CD4-positive, alpha-beta T cell treated with Interleukin-4 for 4 hours (primary cell): ENCODE results near the gene ALK.

Experiments
- DNase-seq: peaks from one replicate; pipeline ENCODE4 v3.0.0-alpha.2; 2020

ALK gene

DNA sequence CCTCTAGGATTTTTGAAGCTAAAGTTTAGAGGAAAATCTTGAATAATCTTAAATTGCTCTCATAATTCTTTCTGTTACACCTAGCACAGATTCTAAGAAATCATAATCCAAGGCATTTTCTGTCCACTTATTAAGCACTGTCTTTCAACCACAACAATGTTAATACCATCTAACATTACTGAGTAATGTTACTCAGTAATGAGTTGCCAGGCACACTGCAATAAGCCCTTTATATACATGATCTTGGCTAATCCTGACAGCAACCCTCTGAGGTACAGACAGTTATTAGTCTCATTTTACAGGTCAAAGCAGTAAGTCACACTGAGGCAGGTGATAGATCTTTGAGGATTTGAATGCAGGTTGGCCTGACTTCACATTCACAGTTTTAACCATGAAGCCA is 291.9 kb downstream of the ALK start:
- no peak for DNase-seq

DNA sequence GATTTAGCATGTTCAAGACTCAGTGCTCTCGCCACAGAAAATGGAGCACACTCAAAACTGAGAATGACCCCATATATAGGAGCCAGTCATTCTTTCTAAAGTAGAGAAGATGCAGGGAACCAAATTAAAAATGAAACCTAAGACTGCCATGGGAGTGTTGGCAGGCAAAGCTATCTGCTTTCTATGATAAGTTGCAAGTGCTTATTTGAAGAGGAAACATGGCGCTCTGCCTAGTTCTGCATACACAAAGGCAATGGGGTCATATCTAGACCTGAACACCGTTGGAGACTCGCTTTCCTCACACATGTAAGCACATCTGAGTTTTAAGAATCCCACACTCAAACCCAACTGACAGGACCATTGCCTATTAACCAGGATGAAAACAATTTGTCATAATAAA is 292.5 kb downstream of the ALK start:
- no peak for DNase-seq

DNA sequence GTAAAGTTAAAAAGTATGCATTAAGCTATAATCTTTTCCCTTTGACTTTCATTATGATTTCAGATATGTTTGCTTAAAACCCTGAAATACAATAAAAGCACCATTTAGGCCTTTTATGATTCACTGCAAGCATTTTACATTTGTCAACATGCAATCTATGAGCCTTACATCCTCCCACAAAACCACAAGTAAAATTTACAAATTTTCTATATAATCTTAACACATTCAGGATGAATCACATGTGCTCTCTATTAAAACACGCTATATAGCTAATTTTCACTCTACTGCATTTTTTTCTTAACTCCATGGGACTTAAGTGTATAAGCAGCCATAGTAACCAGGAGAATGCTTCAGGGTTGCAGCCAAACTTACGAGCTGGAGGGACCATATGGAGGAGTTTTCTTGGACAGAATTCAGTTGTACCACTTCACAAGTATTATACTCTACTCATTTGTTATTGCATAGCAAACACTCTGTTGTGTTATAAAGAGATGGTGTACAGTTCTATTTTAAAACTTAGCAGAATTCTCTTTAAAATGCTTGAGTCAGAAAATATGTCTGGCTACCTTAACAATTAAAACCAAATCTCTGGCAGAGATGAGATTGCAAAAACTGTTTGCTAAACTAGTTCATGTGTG is 293.2 kb downstream of the ALK start:
- no peak for DNase-seq

DNA sequence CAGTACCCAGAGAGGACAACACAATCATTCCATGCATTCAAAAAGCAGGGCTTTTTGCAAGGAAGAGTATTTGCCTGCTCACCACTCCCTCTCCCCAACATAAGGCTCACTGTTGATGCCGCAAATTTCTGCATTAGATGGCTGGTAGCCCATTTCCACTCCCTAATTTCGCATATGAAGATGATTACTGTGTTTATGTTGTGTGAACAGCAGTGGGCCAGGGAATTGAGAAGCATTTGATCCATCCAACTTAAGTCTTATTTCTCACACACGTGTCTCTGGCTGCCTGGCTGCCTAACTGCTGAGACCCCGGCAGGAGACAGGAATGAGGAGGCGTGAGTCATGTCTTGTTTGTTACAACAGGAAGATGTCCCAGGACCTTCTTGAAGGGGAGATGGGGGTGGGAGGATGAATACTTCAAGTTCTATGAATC is 294.1 kb downstream of the ALK start:
- no peak for DNase-seq

DNA sequence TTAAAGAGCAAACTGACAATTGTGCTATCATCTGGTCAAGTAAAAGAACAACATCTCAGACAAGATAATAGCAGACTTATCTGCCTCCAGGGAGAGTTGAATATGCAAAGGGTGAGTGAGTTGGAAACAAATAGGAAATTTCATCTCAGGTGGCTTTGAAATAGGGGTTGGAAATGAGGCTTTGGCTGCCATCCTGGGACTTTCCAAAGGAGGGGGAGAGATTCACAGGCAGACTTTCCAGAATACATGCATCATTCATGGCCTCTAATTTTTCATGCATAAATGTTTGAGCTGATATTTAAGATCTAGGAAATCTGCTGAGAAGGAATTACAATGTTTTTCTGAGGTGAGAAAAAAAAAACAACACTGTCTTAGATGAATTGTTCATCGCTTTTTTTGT is 300.5 kb downstream of the ALK start:
- no peak for DNase-seq

DNA sequence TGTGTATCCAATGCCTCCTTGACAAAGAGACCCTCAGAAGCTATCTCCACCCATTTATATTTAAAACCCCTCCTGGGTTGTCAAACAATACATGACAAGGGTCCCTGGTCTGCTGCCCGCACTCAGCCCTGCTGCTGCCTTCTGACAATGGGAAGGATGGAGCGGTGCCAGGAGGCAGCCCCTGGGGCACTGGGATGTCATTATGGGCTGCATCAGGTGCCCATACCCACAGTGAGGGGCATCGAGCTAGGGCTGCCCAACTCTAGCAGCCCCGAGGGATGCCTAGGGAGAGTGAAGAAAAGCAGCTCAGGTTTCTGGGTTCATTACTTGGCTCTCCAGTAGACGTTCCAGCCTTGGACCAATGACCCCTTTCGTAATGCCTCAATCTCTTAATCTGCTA is 301.7 kb downstream of the ALK start:
- DNase-seq, result no peak

DNA sequence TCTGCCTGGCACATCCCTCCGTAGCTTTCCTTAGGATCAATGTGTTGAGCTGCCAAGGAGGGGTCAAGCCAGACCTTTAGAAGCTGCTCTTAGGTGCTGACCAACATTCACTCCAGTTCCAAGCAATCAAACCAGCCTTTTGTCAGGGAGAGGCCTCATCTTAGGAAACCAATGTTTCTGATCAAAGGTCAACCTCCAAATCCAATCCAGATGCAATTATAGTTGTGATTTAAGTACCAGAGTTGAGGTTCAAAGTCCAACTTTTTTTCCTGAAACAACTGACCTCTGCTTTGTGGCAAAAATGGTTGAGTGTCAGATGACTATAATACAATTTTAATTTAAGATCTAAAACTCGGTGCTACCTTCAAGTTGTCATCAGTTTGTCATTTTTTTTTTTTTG is 303.4 kb downstream of the ALK start:
- DNase-seq, result no peak

DNA sequence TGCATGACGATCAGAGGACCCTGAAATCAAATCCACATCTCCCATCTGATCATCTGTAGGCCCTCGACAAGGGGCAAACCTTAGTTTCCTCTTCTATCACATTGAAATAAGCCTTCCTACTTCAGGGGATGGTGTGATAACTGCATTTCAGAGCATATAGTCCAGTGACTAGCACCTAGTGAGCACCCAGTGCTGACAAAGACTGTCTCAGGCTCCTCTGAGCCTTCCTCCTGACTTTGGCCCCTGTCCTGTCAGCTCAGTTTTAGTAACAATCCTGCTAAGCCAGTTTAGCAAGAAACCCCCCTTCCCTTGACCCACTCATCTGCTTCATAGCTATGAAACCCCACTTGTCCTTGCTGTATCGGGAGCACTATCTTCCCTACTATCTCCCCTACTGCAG is 304.0 kb downstream of the ALK start:
- no peak for DNase-seq

DNA sequence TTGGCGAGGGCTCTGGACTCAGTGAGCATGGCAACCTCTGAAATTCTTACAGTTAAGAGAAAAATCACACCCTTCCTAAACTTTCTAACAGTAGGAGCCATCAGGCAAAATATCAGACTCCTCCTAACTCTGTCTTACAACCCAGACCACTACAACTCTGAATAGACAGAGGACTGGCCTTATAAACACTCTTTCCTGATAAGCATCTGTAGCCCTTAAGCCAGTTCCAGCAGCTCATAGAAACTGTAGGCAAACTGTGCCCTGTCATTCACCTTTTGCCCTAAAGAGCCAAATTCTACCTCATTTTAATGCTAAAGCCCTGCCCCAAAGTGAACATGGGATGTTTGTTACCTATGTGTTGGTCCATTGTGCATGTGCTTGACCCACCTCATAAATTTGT is 304.8 kb downstream of the ALK start:
- no peak for DNase-seq

DNA sequence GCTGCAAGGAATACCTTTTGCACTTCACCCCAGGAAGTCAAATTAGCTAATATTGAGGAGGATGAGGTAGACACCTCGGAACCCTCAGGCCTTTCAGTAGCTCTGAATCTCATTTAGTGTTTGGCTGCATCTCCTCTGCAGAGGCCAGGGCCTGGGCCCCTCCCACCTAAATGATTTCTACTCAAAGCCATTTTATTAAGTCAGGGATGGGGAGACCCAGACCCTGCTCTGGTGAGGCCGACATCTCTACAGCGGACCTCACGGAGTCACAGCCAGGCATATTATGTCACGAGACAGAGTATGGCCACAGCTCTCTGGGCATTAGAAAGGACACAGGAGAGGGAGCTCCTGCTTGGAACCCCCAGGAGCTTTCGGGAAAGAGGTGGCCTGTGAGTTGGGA is 305.5 kb downstream of the ALK start:
- no peak for DNase-seq

DNA sequence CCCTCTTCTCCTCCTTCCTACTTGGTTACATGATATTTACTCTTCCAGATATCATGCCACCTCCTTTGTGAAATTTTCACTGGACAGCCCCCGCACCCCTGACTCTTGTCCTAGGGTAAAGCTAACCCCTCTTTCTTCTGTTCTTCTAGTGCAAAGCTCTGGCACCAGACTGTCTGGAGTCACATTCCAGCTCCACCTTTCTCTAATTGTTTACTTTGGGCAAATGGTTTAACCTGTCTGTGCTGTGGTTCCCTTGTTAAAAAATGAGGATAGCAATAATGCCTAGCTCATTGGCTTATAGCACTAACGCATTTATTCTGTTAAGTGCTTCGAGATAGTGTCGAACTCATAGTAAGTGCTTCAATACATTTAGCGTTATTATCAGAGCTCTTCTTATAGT is 306.2 kb downstream of the ALK start:
- no peak for DNase-seq

DNA sequence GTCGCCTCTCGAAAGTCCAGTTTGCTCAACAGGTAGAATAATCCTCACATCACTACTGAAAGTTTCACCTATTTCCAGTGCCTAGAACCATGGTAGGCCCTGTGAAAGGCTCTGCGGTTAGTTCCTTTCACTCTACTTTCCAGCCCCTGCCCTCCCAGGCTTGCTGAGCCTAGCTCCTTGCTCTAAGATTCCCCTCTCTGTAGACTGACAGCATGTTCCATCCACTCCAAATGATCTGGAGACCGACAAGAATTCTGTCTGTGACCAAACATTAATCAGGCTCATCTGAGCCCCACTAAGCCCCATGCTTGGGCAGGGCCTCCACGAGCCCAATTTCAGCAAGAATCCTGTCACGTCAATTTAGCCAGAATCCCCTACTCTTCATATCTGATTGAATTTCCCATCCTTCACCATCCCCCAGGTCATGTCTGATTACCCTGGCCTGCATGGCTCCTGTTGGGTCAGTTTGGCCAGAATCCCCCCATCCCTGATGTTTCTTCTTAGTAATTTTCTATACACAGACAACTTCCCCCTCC is 307.0 kb downstream of the ALK start:
- DNase-seq, result no peak

DNA sequence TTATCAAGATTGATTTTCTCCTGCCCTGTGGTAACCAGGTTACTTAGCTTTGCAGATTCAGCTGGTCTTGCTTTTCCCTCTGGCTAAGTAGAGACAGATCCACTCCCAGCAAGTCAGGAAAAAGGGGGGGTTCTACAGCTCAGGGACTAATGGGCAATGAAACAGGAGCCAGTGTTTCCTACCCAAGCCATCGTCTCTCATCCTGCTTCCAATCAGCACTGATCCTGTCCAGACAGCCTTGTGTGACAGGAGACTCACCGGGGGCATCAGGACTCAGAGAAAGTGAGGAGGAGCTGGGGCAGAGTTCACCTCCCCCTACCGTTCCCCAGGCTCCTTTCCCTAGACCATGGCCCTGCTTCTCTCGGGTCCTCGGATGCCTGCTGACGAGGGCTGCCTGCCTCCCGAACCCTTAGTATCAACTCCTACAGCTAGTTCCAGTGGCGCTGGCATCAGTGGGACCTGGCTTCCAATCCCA is 307.6 kb downstream of the ALK start:
- DNase-seq, result no peak

DNA sequence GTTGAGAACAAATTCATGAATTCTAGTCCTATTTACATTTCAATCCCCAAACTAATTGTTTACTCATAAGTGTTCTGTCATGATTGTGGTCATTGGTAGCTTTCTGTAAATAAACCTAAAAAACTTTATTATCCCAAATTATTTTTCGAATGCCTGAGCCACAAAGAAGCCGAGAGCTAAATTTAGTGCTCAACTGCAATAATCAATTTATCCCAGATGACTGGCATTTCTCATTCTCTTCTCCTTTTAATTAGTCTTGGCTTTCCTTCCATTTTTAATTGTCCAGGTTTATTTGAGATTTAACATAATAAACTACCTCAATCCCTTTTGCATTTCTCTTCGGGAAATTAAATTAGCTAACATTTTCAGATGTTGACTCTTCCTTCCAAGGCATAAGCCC is 308.3 kb downstream of the ALK start:
- DNase-seq, result no peak

DNA sequence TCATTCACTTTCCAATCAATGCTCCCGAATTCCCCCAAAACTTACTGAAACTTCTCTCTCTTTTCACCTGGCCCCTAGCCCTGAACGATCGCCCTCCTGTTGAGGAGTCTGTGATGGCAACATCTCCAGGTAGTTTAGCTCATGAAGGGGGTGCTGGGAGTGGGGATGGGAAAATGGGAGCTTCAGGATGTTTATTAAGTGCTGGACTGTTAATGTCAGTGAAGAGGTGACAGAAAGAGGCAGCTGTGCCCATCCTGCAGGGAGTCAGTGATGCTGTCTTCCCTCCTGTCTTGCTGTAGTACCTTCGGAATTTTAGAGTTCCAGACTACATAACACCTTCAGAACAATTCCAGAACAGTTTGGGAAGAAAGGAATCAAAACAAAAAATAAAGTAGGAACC is 308.8 kb downstream of the ALK start:
- DNase-seq, result no peak

DNA sequence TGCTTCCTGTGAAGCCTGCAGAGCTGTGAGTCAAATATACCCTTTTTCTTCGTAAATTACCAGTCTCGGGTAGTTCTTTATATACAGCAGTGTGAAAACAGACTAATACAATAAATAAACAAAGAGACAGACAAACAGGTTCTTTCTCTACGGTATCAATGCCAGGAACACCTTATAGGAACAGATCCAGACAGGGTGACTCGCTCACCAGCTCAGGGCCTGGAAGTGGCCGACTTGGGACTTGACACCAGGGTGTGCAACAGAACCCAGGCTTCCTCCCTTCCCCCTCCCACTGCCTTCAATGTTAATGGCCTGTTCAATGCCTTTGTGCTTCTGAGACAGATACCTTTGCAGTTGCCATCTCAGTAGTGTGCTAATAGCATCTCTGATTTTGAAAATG is 309.5 kb downstream of the ALK start:
- no peak for DNase-seq

DNA sequence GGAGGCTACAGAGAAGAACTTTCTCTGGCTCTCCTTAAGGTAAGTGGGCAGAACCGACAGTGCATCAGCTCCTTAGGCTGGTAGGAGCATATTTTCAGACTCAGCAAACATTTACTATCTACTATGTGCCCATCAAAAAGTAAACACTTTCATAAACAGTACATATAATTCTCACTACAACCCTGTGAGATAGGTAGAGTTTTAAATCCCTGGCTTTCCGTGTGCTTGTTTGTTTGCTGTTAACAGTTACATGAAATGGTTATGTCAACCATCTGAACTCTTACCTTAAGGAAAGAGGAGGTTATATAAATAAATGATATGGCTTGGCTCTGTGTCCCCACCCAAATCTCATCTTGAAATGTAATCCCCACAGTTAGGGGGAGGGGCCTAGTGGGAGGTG is 310.1 kb downstream of the ALK start:
- no peak for DNase-seq

DNA sequence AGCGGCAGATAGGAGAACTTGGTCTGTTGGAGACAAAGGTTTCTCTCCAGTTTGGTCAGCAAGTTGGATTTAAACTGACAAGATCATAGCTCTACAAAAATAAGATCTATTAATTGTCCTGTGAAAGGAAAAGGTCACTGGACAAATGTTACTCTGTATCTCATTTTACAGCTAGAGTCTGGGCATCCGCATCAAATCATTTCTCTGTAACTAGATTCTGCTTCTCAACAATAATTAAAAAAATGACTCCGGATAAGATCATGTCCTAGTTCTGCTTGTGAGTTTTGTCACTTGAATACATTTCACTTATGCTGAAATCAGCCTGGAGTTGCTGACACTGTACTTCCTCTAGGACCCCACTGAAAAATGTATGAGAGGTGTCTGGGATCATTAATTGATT is 310.8 kb downstream of the ALK start:
- DNase-seq, result no peak

DNA sequence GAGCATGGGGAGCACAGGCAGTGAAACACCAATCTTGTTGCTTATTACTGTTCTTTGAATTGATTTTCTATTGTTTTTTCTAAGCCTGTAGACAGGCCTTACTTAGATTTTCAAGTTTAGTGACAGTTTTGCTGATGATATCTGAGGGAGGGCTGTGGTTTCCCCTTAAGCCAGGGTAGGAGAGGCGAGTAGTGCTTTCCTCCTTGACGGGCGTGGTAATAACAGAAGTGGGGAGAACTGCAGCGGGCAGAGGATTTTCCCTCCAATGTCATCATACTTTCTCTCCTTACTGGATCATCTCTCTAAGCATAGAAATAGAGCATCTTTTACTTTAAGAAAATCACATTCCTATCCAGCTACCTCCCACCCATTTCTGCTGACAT is 314.4 kb downstream of the ALK start:
- DNase-seq, result no peak

DNA sequence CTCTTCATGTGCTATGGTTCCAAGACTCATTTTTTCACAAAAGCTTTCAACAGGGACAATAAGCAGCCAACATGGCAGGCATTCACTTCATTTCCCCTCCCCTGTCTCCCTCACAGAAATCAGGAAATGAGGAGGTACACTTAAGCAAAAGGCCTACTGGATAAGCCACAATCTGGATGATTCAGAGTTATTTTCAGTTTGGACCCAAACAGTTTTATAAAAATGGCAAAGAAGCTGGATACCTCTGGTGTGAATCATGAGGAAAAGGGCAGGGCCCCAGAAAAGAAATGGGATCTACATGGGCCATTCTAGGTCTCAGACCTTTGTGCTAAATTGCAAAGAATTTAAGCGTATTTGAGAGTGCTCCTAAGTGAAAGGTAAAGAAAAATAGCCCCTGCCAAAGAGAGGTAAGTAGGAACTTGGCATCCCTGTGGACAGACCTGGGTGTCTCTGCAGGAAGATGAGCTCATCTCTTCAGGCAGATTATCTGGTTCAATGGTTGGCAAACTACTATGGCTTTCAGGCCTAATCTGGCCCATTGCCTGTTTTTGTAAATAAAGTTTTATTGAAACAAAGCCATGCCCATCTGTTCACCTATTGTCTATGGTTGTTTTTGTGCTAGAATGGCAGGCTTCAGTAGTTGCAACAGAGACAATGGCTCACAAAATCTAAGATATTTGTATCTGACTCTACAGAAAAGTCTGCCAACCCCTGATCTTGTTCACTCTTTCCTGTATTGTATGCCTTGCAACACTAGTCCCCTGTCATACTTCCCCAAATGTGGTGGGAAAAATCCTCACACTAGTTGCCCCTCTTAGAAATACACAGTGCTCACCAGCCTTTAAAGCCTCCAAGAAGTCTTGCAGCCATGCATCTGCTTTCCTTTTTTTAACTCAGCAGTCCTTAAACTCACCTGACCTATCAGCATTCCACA is 315.0 kb downstream of the ALK start:
- DNase-seq, result no peak

DNA sequence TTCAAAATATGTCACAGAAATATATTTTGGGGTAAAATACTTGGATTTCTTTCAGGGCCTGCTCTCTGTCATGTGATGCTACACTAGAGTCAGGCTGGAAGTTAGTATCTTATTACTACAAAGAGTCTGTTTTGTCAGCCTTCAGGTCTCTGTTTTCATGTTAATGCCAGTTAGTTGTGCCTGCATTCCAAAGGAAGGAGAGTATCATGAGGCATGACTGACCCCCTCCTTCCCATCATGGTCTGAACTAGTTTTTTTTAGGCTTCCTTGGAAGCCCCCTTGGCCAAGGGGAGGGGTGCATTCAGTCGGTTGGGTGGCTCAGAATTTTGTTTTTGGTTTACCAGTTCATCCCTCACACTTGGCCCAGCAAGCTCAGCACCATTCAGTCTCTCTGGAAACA is 318.0 kb downstream of the ALK start:
- no peak for DNase-seq

DNA sequence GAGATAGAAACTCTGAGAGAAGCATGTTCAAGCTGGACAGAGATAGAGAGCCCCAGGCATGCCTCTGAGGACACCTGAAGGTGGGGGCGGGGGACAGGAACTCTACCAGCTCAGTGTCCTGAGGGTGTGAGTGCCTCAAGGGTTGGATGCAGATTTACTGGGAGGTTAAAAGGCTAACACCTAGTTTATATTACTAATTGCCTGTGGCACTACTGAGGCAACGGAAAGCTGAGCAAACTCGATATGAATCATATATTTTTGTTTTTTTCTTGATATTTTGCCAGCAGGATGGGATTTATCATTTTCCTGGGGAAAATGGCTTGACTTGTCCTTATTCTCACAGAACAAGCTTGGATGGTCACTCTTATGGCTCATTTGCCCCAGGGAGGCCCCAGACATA is 319.5 kb downstream of the ALK start:
- no peak for DNase-seq

DNA sequence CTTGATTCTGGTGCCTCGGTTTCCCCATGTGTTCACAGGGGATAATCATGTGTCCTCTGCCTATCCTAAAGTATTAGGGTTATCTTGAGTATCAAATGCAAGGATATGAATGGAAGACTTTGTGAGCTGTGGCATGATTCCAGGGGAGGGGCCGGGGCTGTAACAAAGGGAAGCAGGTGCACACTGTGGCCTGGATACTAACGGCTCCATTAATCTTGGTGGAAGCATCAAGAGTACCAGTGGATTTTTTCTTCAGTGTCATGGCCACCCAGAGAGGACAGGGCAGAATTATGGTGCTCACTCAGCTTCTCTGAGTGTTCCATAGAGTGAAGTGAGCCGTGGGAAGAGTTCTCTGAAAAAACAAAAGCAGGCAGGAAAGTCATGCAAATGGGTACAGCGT is 320.1 kb downstream of the ALK start:
- no peak for DNase-seq

DNA sequence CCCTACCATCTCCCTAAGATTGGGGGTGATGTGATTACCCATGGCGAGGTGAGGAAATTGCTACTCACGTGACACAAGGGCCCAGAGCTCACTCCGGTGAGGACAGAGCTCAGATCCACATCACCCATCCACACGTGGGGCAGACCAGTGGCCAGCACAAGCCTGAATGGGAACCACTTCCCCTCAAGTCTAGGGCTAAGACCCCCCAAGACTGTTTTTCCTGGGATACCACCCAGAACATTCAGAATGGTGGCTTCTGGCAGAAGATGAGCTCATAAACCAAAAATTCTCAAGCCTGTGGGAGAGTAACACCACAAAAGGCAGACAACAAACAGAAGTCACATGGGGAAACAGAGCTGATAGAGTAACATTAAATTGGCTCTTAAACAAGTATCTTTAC is 321.4 kb downstream of the ALK start:
- DNase-seq, result no peak
